Urinary bladder (tissue), 4 donors: ENCODE data around the gene G2E3. TPM values are rescaled to one million over a fixed set of nuclear protein-coding genes. Genes with fewer than 3 reads are reported as not detected.

Experiments used
- DNase-seq: peaks from one replicate; pipeline ENCODE4 v3.0.0-alpha.2; 2015; ENCODE audit errors: extremely low spot score
- H3K27ac ChIP-seq: one replicate; pipeline ENCODE4 v1.5.1; 2013; ENCODE audit warnings: low read depth, mild to moderate bottlenecking, moderate library complexity
- H3K36me3 ChIP-seq: one replicate; pipeline ENCODE4 v1.6.1; 2013; ENCODE audit warnings: mild to moderate bottlenecking, moderate library complexity; ENCODE audit not compliant: insufficient read depth
- H3K4me1 ChIP-seq: one replicate; pipeline ENCODE4 v1.6.1; 2013; ENCODE audit warnings: mild to moderate bottlenecking, moderate library complexity; ENCODE audit not compliant: insufficient read depth
- H3K4me3 ChIP-seq: one replicate; pipeline ENCODE4 v1.5.1; 2013; ENCODE audit warnings: low read depth, low read length
- WGBS: extraction: QIAGEN DNeasy Blood & Tissue Kit; methylation state at CpG from one replicate; pipeline ENCODE4 v1.1.7; 2013; 5-methylcytosine and 5-hydroxymethylcytosine counted together
- polyA plus RNA-seq: library from polyadenylated mRNA; stranded (reverse); fragments of 200-250 nt; gene quantifications from one replicate; pipeline ENCODE4 v1.2.3, GENCODE V29; 2013
- small RNA-seq: library from RNA; depleted of rRNA; stranded (forward); fragments of <200 nt; gene quantifications from one replicate; pipeline ENCODE3, GENCODE V24; 2014
- total RNA-seq: library from RNA; depleted of rRNA; stranded (reverse); fragments of >200 nt; gene quantifications from one replicate; pipeline ENCODE4 v1.2.3, GENCODE V29; 2014
- donor health status: healthy with polysubstance abuse.
- donor health status: healthy.

Gene G2E3
- total and polyA plus RNA-seq, 2 donors = 5.8 to 45.6 TPM

GRCh38 chr14:30658645-30659044, 99.7 kb downstream of the G2E3 start:
- 93% methylated on average over 3 of the region's 3 CpGs for WGBS
- H3K4me1 ChIP-seq = no peaks in the 10 kb centered on the region
- H3K36me3 ChIP-seq = peaks cover 5% of the 10 kb centered on the region
- H3K27ac ChIP-seq = no peak overlapping the region
- H3K4me3 ChIP-seq = no peak overlapping the region
- no peak for DNase-seq

- Histone ChIP-seq H3K4me3 (no peak overlapping the region), H3K36me3 (peaks cover 4% of the 10 kb centered on the region), H3K4me1 (no peaks in the 10 kb centered on the region), H3K27ac (no peak overlapping the region)
- no peak for DNase-seq
Observed at GRCh38 chr14:30669594-30669993, 110.6 kb downstream of the G2E3 start.

Small RNA genes within 50 kb of the gene (small RNA-seq; reads per million reads assigned to genes)
- gene RF02271 = not detected

Other genes starting within 250 kb of the G2E3 start
- gene SCFD1, start 63.2 kb downstream of the G2E3 start, total RNA-seq = 337 TPM
- 29.0 TPM for gene SCFD1, start 63.2 kb downstream of the G2E3 start, polyA plus RNA-seq